GM12873 (cell line): Measurements from ENCODE around the gene ACBD6.

Experiments
- TF ChIP-seq, protein P1 (sequence below): IDR thresholded peaks from 2 replicates; pipeline ENCODE4 v1.5.1; 2012; ENCODE audit warnings: low read depth, mild to moderate bottlenecking, moderate library complexity, low read length, control low read depth; ENCODE audit not compliant: insufficient read depth; ENCODE audit errors: missing control alignments

ACBD6 gene

DNA sequence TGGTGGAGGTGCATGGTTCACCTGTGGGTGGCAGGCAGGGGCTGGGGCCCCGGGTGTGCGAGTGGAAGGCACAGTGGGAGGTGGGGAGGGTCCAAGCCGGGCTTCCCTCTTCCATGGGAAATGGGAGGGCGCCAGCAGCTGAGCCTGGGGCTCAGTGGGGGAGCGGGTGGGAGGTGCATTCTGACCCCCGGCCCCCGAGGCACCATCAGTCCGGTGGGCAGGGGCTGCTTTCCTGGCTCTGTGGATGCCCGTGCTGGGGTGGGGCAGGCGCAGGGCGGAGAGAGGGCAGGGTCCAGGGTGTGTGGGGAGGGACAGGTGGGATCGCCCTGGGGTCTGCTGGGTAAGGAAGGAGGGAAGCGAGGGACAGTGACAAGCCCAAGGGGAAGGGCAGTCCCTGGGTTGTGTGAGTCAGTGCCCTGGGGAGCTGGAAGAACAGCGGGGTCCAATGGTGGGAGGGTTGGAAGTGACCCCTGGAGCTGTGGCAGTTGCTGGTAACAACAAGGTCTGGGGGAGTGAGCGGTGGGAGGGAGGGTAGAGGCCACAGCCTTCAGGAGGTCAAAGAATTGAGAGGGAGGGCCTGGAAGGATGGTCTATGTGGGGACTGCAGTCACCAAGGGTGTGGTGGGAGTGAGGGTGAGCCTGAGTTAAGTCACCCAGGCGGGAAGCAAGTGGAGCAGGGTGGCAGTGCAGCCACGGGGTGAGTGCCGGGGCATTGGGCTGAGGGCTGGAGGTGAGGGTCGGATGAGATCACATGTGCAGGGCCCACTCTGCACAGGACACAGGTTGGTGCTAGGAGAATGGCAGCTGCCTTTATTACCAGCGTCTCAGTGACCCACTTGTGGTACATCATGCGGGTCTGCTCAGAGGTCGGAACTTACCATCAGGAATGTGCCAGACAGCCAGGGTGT lies 242.7 kb downstream of the ACBD6 start:
- TF ChIP-seq, protein P1, sequence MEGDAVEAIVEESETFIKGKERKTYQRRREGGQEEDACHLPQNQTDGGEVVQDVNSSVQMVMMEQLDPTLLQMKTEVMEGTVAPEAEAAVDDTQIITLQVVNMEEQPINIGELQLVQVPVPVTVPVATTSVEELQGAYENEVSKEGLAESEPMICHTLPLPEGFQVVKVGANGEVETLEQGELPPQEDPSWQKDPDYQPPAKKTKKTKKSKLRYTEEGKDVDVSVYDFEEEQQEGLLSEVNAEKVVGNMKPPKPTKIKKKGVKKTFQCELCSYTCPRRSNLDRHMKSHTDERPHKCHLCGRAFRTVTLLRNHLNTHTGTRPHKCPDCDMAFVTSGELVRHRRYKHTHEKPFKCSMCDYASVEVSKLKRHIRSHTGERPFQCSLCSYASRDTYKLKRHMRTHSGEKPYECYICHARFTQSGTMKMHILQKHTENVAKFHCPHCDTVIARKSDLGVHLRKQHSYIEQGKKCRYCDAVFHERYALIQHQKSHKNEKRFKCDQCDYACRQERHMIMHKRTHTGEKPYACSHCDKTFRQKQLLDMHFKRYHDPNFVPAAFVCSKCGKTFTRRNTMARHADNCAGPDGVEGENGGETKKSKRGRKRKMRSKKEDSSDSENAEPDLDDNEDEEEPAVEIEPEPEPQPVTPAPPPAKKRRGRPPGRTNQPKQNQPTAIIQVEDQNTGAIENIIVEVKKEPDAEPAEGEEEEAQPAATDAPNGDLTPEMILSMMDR = no peak

DNA sequence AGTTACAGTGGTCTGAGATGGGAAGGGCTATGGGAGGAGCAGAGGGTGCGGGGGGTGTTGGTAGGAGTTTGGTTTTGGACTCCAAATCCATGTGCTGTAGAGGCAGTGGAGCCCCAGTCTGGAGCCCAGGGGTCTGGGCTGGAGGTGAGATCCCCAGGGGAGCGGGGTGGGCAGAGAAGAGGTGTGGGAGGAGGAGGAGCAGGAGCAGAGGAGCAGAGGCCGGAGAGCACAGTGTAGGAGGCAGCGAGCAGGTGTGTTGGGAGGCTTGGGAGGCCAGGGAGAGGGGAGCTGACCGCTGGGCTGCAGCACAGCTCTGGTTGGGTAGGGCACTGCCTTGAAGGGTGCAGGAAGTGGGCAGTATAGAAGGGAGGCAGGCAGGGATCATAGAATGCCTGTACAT lies 243.4 kb downstream of the ACBD6 start:
- TF ChIP-seq, protein P1 = no peak

DNA sequence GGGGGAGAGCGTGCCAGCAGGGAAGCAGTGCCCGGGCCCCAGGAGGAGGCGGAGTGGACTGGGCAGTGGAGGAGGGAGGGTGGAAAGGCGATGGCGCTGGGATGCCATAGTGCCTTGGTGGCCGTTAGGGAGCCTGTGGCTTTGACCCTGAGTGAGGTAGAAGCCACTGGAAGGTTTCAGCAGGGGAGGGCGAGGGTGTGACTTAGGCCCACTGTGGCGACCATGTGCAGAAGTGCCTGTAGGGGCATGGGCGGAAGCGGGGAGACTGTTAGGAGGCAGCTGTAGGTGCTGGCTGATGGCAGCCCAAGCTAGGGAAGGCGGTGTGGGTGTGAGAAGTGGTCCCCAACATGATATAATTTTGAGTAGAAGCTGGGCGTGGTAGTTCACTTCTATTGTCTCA lies 244.1 kb downstream of the ACBD6 start:
- TF ChIP-seq, protein P1 = no peak

DNA sequence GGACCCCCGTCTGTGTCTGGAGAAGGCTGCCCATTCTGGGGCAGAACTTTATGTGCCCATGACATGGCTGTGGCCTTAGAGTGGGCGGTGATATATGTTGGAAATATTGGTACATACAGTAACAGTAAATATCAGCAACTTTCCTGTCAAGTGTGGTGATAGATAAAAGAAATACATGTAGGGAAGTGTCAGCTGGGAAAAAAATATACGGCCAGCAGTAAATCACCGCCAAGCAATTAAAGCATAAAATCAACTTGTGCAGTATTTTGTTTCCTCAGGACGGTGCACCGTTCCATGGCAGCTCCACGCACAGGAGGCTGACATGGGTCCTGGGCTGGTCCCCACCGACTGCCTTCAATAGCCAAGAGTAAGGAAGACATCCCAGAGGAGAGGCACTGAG lies 244.9 kb downstream of the ACBD6 start:
- TF ChIP-seq, protein P1 = no peak

DNA sequence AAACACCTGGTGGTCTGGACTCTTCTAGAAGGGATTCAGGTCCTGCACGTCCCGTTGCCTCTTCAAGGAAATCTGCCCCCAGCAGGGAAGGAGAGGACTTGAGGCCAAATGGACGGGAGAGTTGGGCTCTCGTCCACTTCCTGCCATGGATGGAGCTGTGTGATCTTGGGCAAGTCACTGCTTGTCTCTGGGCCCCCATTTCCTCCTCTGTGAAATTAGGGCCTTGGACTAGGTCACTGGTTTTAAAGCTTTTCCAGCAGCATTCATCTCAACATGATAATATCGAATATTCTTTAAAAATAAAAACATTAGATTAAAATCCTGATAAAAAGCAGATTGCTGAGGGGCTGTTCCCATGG lies 245.4 kb downstream of the ACBD6 start:
- TF ChIP-seq, protein P1 = no peak

DNA sequence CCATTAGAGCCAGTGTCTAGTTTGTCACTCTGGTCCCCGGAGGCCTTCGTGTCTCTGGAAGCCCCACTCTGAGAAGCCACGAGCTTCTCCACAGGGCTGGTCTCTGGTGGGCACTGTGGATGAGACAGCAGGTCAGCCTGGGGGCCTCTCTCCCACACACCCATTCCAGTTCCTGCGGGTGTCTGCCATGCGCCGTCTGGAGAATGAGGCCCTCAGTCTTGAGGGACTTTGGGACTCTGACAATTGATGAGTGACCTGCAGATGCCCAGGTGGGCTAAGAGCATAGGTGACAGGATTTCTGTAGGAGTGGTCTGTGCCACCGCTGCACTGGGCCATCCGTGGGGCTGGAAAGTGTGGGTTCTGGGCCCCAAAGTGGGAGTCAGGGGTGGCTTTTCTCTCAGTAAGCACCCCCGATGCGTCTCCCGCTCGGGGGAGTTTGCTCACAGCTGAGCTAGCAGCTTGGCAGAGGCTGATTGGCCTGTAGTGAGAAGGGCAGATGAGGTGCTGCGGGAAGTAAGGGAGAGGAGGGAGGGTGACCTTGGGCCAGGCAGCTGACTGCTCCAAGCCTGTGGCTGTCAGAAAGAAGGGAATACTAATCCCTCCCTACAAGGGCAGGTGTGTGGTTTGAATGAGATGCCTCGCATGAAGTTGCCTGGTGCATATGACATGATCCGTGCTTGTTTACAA lies 245.9 kb downstream of the ACBD6 start:
- TF ChIP-seq, protein P1 = no peak

DNA sequence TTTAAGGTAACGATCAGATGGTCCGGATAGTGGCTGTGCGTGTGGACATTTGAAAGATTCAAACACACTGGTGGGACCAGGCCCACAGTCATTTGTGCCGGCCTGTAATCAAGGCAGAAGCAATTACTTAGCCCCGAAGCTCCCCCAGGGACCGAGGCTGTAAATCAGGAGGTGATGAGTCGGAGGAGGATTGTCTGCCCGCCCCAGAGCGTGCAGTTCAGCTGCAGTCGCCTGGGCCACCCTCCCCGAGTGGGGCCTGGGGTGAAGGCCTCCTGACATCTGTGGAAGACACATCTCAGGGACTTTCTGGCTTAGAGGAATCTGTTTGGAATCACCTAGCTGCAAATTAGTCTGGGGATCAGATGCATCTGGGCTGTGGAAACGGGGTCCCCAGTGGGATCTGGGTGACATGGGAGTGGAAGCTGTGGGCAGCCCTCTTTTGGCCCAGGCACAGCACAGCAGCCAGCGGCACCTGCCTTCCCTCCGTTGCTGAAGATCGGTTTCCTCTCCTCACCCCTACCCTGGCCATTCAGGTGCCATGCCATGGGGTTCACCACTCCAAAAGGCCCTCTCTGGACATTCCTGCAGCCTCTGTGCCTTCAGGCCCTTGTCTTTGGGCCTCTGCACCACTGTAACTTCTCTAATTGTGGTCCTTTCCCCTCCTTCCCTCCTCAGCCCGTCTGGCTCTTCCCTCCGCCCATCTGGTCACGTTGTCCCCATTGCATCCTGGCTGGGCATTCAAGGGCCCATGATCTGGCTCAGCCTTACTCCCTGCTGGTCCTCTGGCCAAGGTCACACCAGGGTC lies 246.6 kb downstream of the ACBD6 start:
- TF ChIP-seq, protein P1 = no peak
